ENCODE results near the gene NLN.

- TF ChIP-seq EZH2 (IDR thresholded peaks at IDR 0.05; ENCODE audit: insufficient read depth, poor library complexity, severe bottlenecking) = no peak
- TF ChIP-seq EZH2phosphoT487 (IDR thresholded peaks at IDR 0.05; ENCODE audit: insufficient read depth, low read depth) = no peak
Observed at GRCh38 chr5:65828022-65828896, 106.3 kb downstream of the NLN start.

Measured in GM23248 (cell line).